Panc1 (cell line): ENCODE measurements around the gene CALCB. TPM values are rescaled to one million over a fixed set of nuclear protein-coding genes. Genes with fewer than 3 reads are reported as not detected.
"Not testable (repeated sequence)": the region's sequence is repeated elsewhere in the genome, so short reads cannot be mapped to it uniquely, and the experiment has no call there.

Source experiments
- ATAC-seq: fragments of 200-7000 bp; cut with Tn5 transposase; 2 replicates; pipeline ENCODE4 v1.9.1; 2020; ENCODE audit warnings: mild to moderate bottlenecking, moderate library complexity
- BruUV-seq: library from RNA; stranded (reverse); fragments of 400-500 nt; replicated peaks from 2 replicates; lab custom pipeline; 2021; lab: Mats Ljungman, UMichigan
- CTCF ChIA-PET: fragments of 300-600 bp; sonication (Branson Sonifier 250); formaldehyde crosslinking; loops from one replicate; lab custom pipeline; 2022; ENCODE audit warnings: antibody characterized with exemption; lab: Charles Lee
- POLR2A ChIA-PET: fragments of 300-600 bp; sonication (Branson Sonifier 250); formaldehyde crosslinking; loops from one replicate; lab custom pipeline; 2022; ENCODE audit warnings: antibody characterized with exemption; lab: Charles Lee
- DNase-seq: peaks from one replicate; pipeline ENCODE4 v3.0.0-alpha.2; 2010; ENCODE audit warnings: low read depth, low spot score
- H3K27ac ChIP-seq: 2 replicates; pipeline ENCODE4 v1.5.1; 2011; ENCODE audit warnings: mild to moderate bottlenecking, low read length, inconsistent platforms
- H3K27me3 ChIP-seq: fragments of 200-500 bp; sonication (Bioruptor generic); 2 replicates; pipeline ENCODE4 v1.6.0; 2014; ENCODE audit warnings: low read length, inconsistent platforms; ENCODE audit not compliant: control insufficient read depth, insufficient read depth
- H3K36me3 ChIP-seq: fragments of 200-500 bp; sonication (Bioruptor generic); 2 replicates; pipeline ENCODE4 v1.5.1; 2014; ENCODE audit warnings: inconsistent platforms, mild to moderate bottlenecking, low read length, moderate library complexity; ENCODE audit not compliant: control insufficient read depth, insufficient read depth
- H3K4me1 ChIP-seq: 2 replicates; pipeline ENCODE4 v1.5.1; 2011; ENCODE audit warnings: inconsistent platforms, mild to moderate bottlenecking, low read length, moderate library complexity; ENCODE audit not compliant: control insufficient read depth, insufficient read depth
- H3K4me3 ChIP-seq, 2 experiments: 2 replicates each; pipeline ENCODE4 v1.5.1; 2011 to 2012; ENCODE audit warnings: low read depth in 2 of 2, low read length in 2 of 2, mild to moderate bottlenecking in 2 of 2, inconsistent platforms in 1 of 2, moderate library complexity in 1 of 2
- H3K9me3 ChIP-seq: fragments of 200-500 bp; sonication (Bioruptor generic); 2 replicates; pipeline ENCODE4 v1.5.1; 2014; ENCODE audit warnings: low read depth, mild to moderate bottlenecking, inconsistent platforms, low read length, moderate library complexity; ENCODE audit not compliant: control insufficient read depth, insufficient read depth
- CTCF ChIP-seq: fragments of 450-650 bp; IDR thresholded peaks from 2 replicates; pipeline ENCODE4 v1.5.1; 2017; ENCODE audit warnings: mild to moderate bottlenecking
- POLR2AphosphoS5 ChIP-seq: IDR thresholded peaks from 2 replicates; pipeline ENCODE4 v1.6.1; 2012; ENCODE audit warnings: mild to moderate bottlenecking, low read depth, low read length, moderate library complexity
- REST ChIP-seq, 2 experiments: IDR thresholded peaks; 2 replicates each; pipeline ENCODE4 v1.6.1; 2011 to 2012; ENCODE audit warnings: low read depth in 2 of 2, control low read depth in 1 of 2, low read length in 1 of 2, mild to moderate bottlenecking in 1 of 2, moderate library complexity in 1 of 2; ENCODE audit not compliant: insufficient read depth in 1 of 2
- SIN3A ChIP-seq: IDR thresholded peaks from 2 replicates; pipeline ENCODE4 v1.6.1; 2012; ENCODE audit warnings: low read depth, mild to moderate bottlenecking, low read length, moderate library complexity, borderline replicate concordance; ENCODE audit not compliant: insufficient read depth
- TCF7L2 ChIP-seq: IDR thresholded peaks from 2 replicates; pipeline ENCODE4 v1.6.1; 2011; ENCODE audit warnings: mild to moderate bottlenecking, low read depth, low read length, inconsistent platforms
- in situ Hi-C: cut with HindIII; loops from 2 replicates; pipeline ENCODE4 v1.10.0; 2016; ENCODE audit warnings: low sequenced_read_pairs, low pct_unique_long_range_greater_than_20kb
- intact Hi-C: fragments of 100-400 bp; cut with micrococcal nuclease; formaldehyde crosslinking; loops from one replicate; pipeline ENCODE4 v1.10.0; 2022; ENCODE audit not compliant: unreplicated experiment
- total RNA-seq: library from RNA; stranded (reverse); gene quantifications from one replicate; pipeline ENCODE4 v1.2.1, GENCODE V29; 2021; ENCODE audit not compliant: unreplicated experiment

The CALCB gene
- total RNA-seq, 1 experiment from 2014 or later: not detected

GRCh38 chr11:15045891-15046290 is 27.5 kb upstream of the CALCB start:
- CTCF ChIA-PET: no interaction called here

GRCh38 chr11:15046673-15047072 is 26.7 kb upstream of the CALCB start:
- H3K9me3 ChIP-seq, CTCF ChIA-PET, intact Hi-C loops, H3K4me1 ChIP-seq, in situ Hi-C loops, BruUV-seq, H3K27me3 ChIP-seq, H3K27ac ChIP-seq, ATAC-seq, H3K4me3 ChIP-seq, H3K36me3 ChIP-seq, POLR2A ChIA-PET, DNase-seq: not testable (repeated sequence)

More at GRCh38 chr11:15045891-15046290, 27.5 kb upstream of the CALCB start:
- Histone ChIP-seq H3K36me3 (no peaks in the 10 kb centered on the region), H3K4me3 (no peak overlapping the region), H3K27ac (no peak overlapping the region), H3K9me3 (no peaks in the 10 kb centered on the region), H3K4me1 (no peaks in the 10 kb centered on the region), H3K27me3 (no peaks in the 10 kb centered on the region; the same call in 1 of the 2 replicates)
- DNase-seq (no peak), ATAC-seq (no peak)
- intact Hi-C loops (no loop called here), in situ Hi-C loops (no loop called here)
- POLR2A ChIA-PET: no interaction called here
- no peak for TF ChIP-seq POLR2AphosphoS5
- TF ChIP-seq SIN3A: no peak
- no peak for TF ChIP-seq TCF7L2
- no peak for TF ChIP-seq REST (IDR thresholded peaks at IDR 0.05; ENCODE audit: insufficient read depth in 1 of 2, low read depth in 2 of 2, low read length in 1 of 2)
- TF ChIP-seq CTCF: no peak
- no TSS peak for BruUV-seq

GRCh38 chr11:15048616-15049015 is 24.8 kb upstream of the CALCB start:
- Histone ChIP-seq H3K36me3 (no peaks in the 10 kb centered on the region), H3K27me3 (no peaks in the 10 kb centered on the region; the same call in 1 of the 2 replicates), H3K27ac (no peak overlapping the region), H3K4me1 (no peaks in the 10 kb centered on the region), H3K4me3 (no peak overlapping the region), H3K9me3 (no peaks in the 10 kb centered on the region)
- in situ Hi-C loops (no loop called here), intact Hi-C loops (no loop called here)
- POLR2A ChIA-PET: no interaction called here
- DNase-seq (no peak), ATAC-seq (no peak)
- TF ChIP-seq CTCF: no peak
- TF ChIP-seq REST (IDR thresholded peaks at IDR 0.05; ENCODE audit: insufficient read depth in 1 of 2, low read depth in 2 of 2, low read length in 1 of 2): no peak
- no peak for TF ChIP-seq POLR2AphosphoS5
- TF ChIP-seq TCF7L2: no peak
- TF ChIP-seq SIN3A: no peak
- BruUV-seq: no TSS peak
- CTCF ChIA-PET: no interaction called here
